IMR-90 (cell line): ENCODE data around the gene HNF1B. TPM values are rescaled to one million over a fixed set of nuclear protein-coding genes. Genes with fewer than 3 reads are reported as not detected.

Experiments used
- ATAC-seq: fragments of 200-7000 bp; cut with Tn5 transposase; 2 replicates; pipeline ENCODE4 v1.9.1; 2020; ENCODE audit warnings: low read depth, mild to moderate bottlenecking, moderate library complexity
- BruUV-seq: library from RNA; stranded (reverse); fragments of 400-500 nt; replicated peaks from 2 replicates; lab custom pipeline; 2021; lab: Mats Ljungman, UMichigan
- CTCF ChIA-PET: fragments of 300-600 bp; formaldehyde crosslinking; extraction: SDS; loops from one replicate; lab custom pipeline; 2021; ENCODE audit warnings: antibody characterized with exemption; lab: Yijun Ruan, JAX
- POLR2A ChIA-PET: fragments of 300-600 bp; sonication (Branson Sonifier 250); formaldehyde crosslinking; loops from one replicate; lab custom pipeline; 2022; ENCODE audit warnings: antibody characterized with exemption; ENCODE audit not compliant: unreplicated experiment; lab: Charles Lee
- DNase-seq: peaks from one replicate; pipeline ENCODE4 v3.0.0; 2013
- H2AFZ ChIP-seq: replicated peaks from 2 replicates; pipeline ENCODE3; 2013; ENCODE audit warnings: low read length, mild to moderate bottlenecking; ENCODE audit not compliant: poor library complexity
- H2AK5ac ChIP-seq: 2 replicates; pipeline ENCODE4 v1.6.1; 2013; ENCODE audit warnings: low read depth, low read length, inconsistent platforms
- H2AK9ac ChIP-seq: replicated peaks from 2 replicates; pipeline ENCODE3; 2013; ENCODE audit warnings: mild to moderate bottlenecking, low read depth, low read length, moderate library complexity; ENCODE audit not compliant: poor library complexity
- H2BK120ac ChIP-seq: 2 replicates; pipeline ENCODE4 v1.6.1; 2013; ENCODE audit warnings: low read depth, low read length, inconsistent platforms
- H2BK15ac ChIP-seq: 3 replicates; pipeline ENCODE4 v1.6.1; 2013; ENCODE audit warnings: low read depth, low read length, inconsistent platforms
- H2BK20ac ChIP-seq: 2 replicates; pipeline ENCODE4 v1.6.1; 2013; ENCODE audit warnings: low read depth, mild to moderate bottlenecking, inconsistent platforms, low read length, moderate library complexity
- H2BK5ac ChIP-seq: 2 replicates; pipeline ENCODE4 v1.6.1; 2013; ENCODE audit warnings: mild to moderate bottlenecking, low read depth, low read length, inconsistent platforms; ENCODE audit not compliant: poor library complexity, severe bottlenecking
- H3K14ac ChIP-seq: replicated peaks from 2 replicates; pipeline ENCODE4 v1.6.1; 2013; ENCODE audit warnings: low read depth, low read length, inconsistent platforms
- H3K18ac ChIP-seq: 2 replicates; pipeline ENCODE4 v1.6.1; 2013; ENCODE audit warnings: low read depth, low read length, control low read depth
- H3K23ac ChIP-seq: 2 replicates; pipeline ENCODE4 v1.6.1; 2013; ENCODE audit warnings: low read depth, low read length, inconsistent platforms
- H3K27ac ChIP-seq: 2 replicates; pipeline ENCODE4 v1.5.1; 2013; ENCODE audit warnings: mild to moderate bottlenecking, control low read depth, low read length; ENCODE audit not compliant: insufficient read depth
- H3K27me3 ChIP-seq: 2 replicates; pipeline ENCODE4 v1.6.1; 2013; ENCODE audit warnings: low read length; ENCODE audit not compliant: control insufficient read depth, insufficient read depth
- H3K36me3 ChIP-seq: 2 replicates; pipeline ENCODE4 v1.6.1; 2013; ENCODE audit warnings: low read length, mixed read lengths; ENCODE audit not compliant: control insufficient read depth, insufficient read depth
- H3K4ac ChIP-seq: 2 replicates; pipeline ENCODE4 v1.6.1; 2013; ENCODE audit warnings: low read depth, low read length, inconsistent platforms
- H3K4me1 ChIP-seq: 2 replicates; pipeline ENCODE4 v1.6.1; 2013; ENCODE audit warnings: low read length, mixed read lengths; ENCODE audit not compliant: control insufficient read depth, insufficient read depth
- H3K4me2 ChIP-seq: 2 replicates; pipeline ENCODE4 v1.6.1; 2013; ENCODE audit warnings: low read depth, mild to moderate bottlenecking, control low read depth, low read length, moderate library complexity
- H3K4me3 ChIP-seq: 2 replicates; pipeline ENCODE4 v1.5.1; 2013; ENCODE audit warnings: low read depth, mild to moderate bottlenecking, control low read depth, low read length, moderate library complexity; ENCODE audit not compliant: insufficient read depth
- H3K56ac ChIP-seq: 2 replicates; pipeline ENCODE4 v1.6.1; 2013; ENCODE audit warnings: low read length, inconsistent platforms; ENCODE audit not compliant: insufficient read depth; ENCODE audit errors: extremely low read depth
- H3K79me1 ChIP-seq, 2 experiments: 2 replicates each; pipeline ENCODE4 v1.6.1; 2013; ENCODE audit warnings: low read length in 2 of 2, inconsistent platforms in 1 of 2, low read depth in 1 of 2
- H3K9ac ChIP-seq: 2 replicates; pipeline ENCODE4 v1.6.1; 2013; ENCODE audit warnings: low read depth, low read length, control low read depth
- H3K9me1 ChIP-seq: 2 replicates; pipeline ENCODE4 v1.6.1; 2013; ENCODE audit warnings: low read length, inconsistent platforms; ENCODE audit not compliant: insufficient read depth
- H3K9me3 ChIP-seq: 2 replicates; pipeline ENCODE4 v1.6.1; 2013; ENCODE audit warnings: low read length; ENCODE audit not compliant: control insufficient read depth, insufficient read depth
- H4K20me1 ChIP-seq: 2 replicates; pipeline ENCODE4 v1.6.1; 2013; ENCODE audit warnings: low read length, inconsistent platforms; ENCODE audit not compliant: insufficient read depth
- H4K5ac ChIP-seq: 2 replicates; pipeline ENCODE4 v1.6.1; 2013; ENCODE audit warnings: mild to moderate bottlenecking, low read depth, low read length, control low read depth
- H4K8ac ChIP-seq, 2 experiments: 2 replicates each; pipeline ENCODE4 v1.6.1; 2013; ENCODE audit warnings: low read depth in 2 of 2, low read length in 2 of 2, control low read depth in 1 of 2, inconsistent platforms in 1 of 2
- H4K91ac ChIP-seq: 2 replicates; pipeline ENCODE4 v1.6.1; 2013; ENCODE audit warnings: low read depth, low read length, inconsistent platforms; ENCODE audit not compliant: insufficient read depth
- CEBPB ChIP-seq: IDR thresholded peaks from 2 replicates; pipeline ENCODE4 v1.6.1; 2012; ENCODE audit warnings: low read depth, low read length, improper control_type of control experiment
- FOS ChIP-seq: fragments of 150-350 bp; IDR thresholded peaks from 2 replicates; pipeline ENCODE4 v1.6.1; 2016; ENCODE audit warnings: low read depth, low read length
- MAZ ChIP-seq: IDR thresholded peaks from 2 replicates; pipeline ENCODE4 v1.6.1; 2012; ENCODE audit warnings: low read depth, mild to moderate bottlenecking, low read length, improper control_type of control experiment, moderate library complexity, borderline replicate concordance
- MXI1 ChIP-seq: IDR thresholded peaks from 2 replicates; pipeline ENCODE4 v1.6.1; 2012; ENCODE audit warnings: low read depth, mild to moderate bottlenecking, low read length, moderate library complexity, borderline replicate concordance
- POLR2A ChIP-seq: IDR thresholded peaks from 2 replicates; pipeline ENCODE4 v1.6.1; 2012; ENCODE audit warnings: mild to moderate bottlenecking, low read depth, low read length
- RAD21 ChIP-seq: IDR thresholded peaks from 2 replicates; pipeline ENCODE4 v1.6.1; 2012; ENCODE audit warnings: low read length, improper control_type of control experiment
- SMC3 ChIP-seq: fragments of 150-350 bp; IDR thresholded peaks from 2 replicates; pipeline ENCODE4 v1.6.1; 2016; ENCODE audit warnings: low read depth, mild to moderate bottlenecking, antibody characterized with exemption, low read length, moderate library complexity
- WGBS, 2 experiments: methylation state at CpG; one replicate each; pipeline versions ENCODE4 v1.1.5 to v1.1.7; 2013; ENCODE audit warnings: missing lambda C conversion rate in 2 of 2; ENCODE audit not compliant: insufficient read length in 1 of 2; ENCODE audit errors: extremely low coverage in 2 of 2; 5-methylcytosine and 5-hydroxymethylcytosine counted together
- dilution Hi-C: fragments of 300-500 bp; cut with HindIII; formaldehyde crosslinking; loops from one replicate; pipeline ENCODE4 v1.14.3; 2018; ENCODE audit warnings: low sequenced_read_pairs; ENCODE audit not compliant: unreplicated experiment
- in situ Hi-C: fragments of 300-500 bp; cut with MboI; formaldehyde crosslinking; loops from 3 replicates; pipeline ENCODE4 v1.14.3; 2019; ENCODE audit warnings: low sequenced_read_pairs, inconsistent platforms, mixed read lengths
- intact Hi-C: fragments of 100-400 bp; cut with micrococcal nuclease; formaldehyde crosslinking; loops from 2 replicates; pipeline ENCODE4 v1.10.0; 2022
- polyA plus RNA-seq, 3 experiments: library from polyadenylated mRNA; depleted of rRNA; stranded (reverse); fragments of >200 nt; gene quantifications; 2 replicates each; pipeline ENCODE4 v1.2.3, GENCODE V29; 2012; ENCODE audit warnings: low replicate concordance in 1 of 3
- total RNA-seq: library from RNA; depleted of rRNA; stranded (reverse); fragments of >200 nt; gene quantifications from 2 replicates; pipeline ENCODE4 v1.2.3, GENCODE V29; 2012

The HNF1B gene
- total and polyA plus RNA-seq, 2 of the 4 experiments (the other 2 are of a cell fraction), result not detected

DNA sequence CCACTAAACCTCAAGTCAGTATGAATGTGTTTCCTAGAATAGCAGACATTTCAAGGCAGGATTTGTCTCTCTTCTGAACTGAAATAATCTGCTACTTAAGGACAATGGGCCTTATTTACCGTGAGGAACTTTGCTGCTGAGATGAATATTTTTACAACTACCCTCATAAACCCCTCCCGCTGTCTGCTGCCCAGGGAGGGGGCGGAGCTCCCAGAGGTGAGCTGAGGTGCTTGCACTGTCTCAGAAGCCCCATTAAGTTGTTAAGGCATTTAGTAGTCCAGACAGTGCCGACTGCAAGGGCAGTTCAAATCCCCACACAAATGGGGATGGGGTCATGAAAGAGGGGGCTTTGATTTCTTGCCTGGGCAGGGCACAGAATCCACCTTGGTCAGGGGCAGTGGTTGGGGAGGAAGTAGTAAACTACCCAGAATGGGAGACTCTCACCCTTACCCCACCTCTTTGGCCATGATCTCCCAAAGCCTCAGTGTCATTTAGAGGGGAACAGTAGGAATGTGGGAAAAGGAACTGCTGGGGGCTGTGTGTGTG lies 19.2 kb downstream of the HNF1B start:
- in situ Hi-C loops, result no loop called here
- intact Hi-C loops, result no loop called here

More for the DNA sequence above, 19.2 kb downstream of the HNF1B start:
- Histone ChIP-seq H3K14ac (no peak overlapping the region), H3K9ac (no peak overlapping the region), H3K79me1 (no peaks in the 10 kb centered on the region), H2AK9ac (no peak overlapping the region), H4K91ac (no peak overlapping the region), H2BK120ac (no peak overlapping the region), H2BK5ac (no peak overlapping the region), H3K56ac (no peak overlapping the region), H4K5ac (no peak overlapping the region), H3K9me3 (no peaks in the 10 kb centered on the region), H4K20me1 (no peaks in the 10 kb centered on the region), H3K23ac (no peak overlapping the region), H3K9me1 (no peaks in the 10 kb centered on the region), H4K8ac (no peak overlapping the region), H2AFZ (no peak overlapping the region), H3K18ac (no peak overlapping the region), H3K36me3 (no peaks in the 10 kb centered on the region), H2BK15ac (no peak overlapping the region), H3K4me3 (no peak overlapping the region), H3K27me3 (peaks cover 21% of the 10 kb centered on the region), H3K27ac (no peak overlapping the region), H3K4ac (no peak overlapping the region), H2AK5ac (no peak overlapping the region), H3K4me2 (no peak overlapping the region), H3K4me1 (no peaks in the 10 kb centered on the region; the same call in 1 of the 2 replicates), H2BK20ac (no peak overlapping the region)
- DNase-seq (no peak), ATAC-seq (no peak)
- ChIA-PET CTCF (no interaction called here), POLR2A (no interaction called here)
- WGBS, 2 experiments, result no CpG with 5 or more reads among the region's 4 CpGs
- dilution Hi-C loops, result no loop called here
- TF ChIP-seq FOS, result no peak
- TF ChIP-seq POLR2A, result no peak
- TF ChIP-seq MAZ, result no peak
- no peak for TF ChIP-seq MXI1
- TF ChIP-seq RAD21, result no peak
- TF ChIP-seq CEBPB, result no peak
- no peak for TF ChIP-seq SMC3
- no TSS peak for BruUV-seq
